WI38 (cell line): Measurements from ENCODE around the gene FAM174C.

Experiments used
- H3K4me3 ChIP-seq: 2 replicates; pipeline ENCODE4 v1.5.1; 2011; ENCODE audit warnings: low read depth, mild to moderate bottlenecking, control low read depth, low read length
- CTCF ChIP-seq: IDR thresholded peaks from 2 replicates; pipeline ENCODE4 v1.5.1; 2012; ENCODE audit warnings: low read depth, mild to moderate bottlenecking, control low read depth, low read length

The FAM174C gene

GRCh38 chr19:1234955-1235380 lies 40.4 kb upstream of the FAM174C start:
- no peak for TF ChIP-seq CTCF
- no peak overlapping the region for H3K4me3 ChIP-seq

GRCh38 chr19:1235625-1236538 lies 39.4 kb upstream of the FAM174C start:
- H3K4me3 ChIP-seq = peak overlapping the region; percentile 46

GRCh38 chr19:1236576-1236975 lies 38.8 kb upstream of the FAM174C start:
- TF ChIP-seq CTCF = no peak
- H3K4me3 ChIP-seq = peak overlapping the region; percentile 76

More at GRCh38 chr19:1235625-1236538, 39.4 kb upstream of the FAM174C start:
- no peak for TF ChIP-seq CTCF

GRCh38 chr19:1237027-1237659 lies 38.2 kb upstream of the FAM174C start:
- TF ChIP-seq CTCF = no peak
- H3K4me3 ChIP-seq = peak overlapping the region; percentile 76

- TF ChIP-seq CTCF = no peak
- peak within 1 kb of the TSS; percentile 76 for H3K4me3 ChIP-seq
Measured at GRCh38 chr19:1237754-1238368, 37.5 kb upstream of the FAM174C start, which contains the start of gene CBARP. TSS of gene CBARP (minus strand) at chr19:1238005. CDS start at chr19:1236100, 1,905 bp downstream.

GRCh38 chr19:1238369-1239303 lies 36.7 kb upstream of the FAM174C start:
- H3K4me3 ChIP-seq = peak overlapping the region; percentile 45
- no peak for TF ChIP-seq CTCF
